IMR-90 (cell line): Measurements from ENCODE around the gene RNF141. TPM values are rescaled to one million over a fixed set of nuclear protein-coding genes. Genes with fewer than 3 reads are reported as not detected.

Experiments
- ATAC-seq: fragments of 200-7000 bp; cut with Tn5 transposase; 2 replicates; pipeline ENCODE4 v1.9.1; 2020; ENCODE audit warnings: low read depth, mild to moderate bottlenecking, moderate library complexity
- BruUV-seq: library from RNA; stranded (reverse); fragments of 400-500 nt; replicated peaks from 2 replicates; lab custom pipeline; 2021; lab: Mats Ljungman, UMichigan
- CTCF ChIA-PET: fragments of 300-600 bp; formaldehyde crosslinking; extraction: SDS; loops from one replicate; lab custom pipeline; 2021; ENCODE audit warnings: antibody characterized with exemption; lab: Yijun Ruan, JAX
- POLR2A ChIA-PET: fragments of 300-600 bp; sonication (Branson Sonifier 250); formaldehyde crosslinking; loops from one replicate; lab custom pipeline; 2022; ENCODE audit warnings: antibody characterized with exemption; ENCODE audit not compliant: unreplicated experiment; lab: Charles Lee
- DNase-seq: peaks from one replicate; pipeline ENCODE4 v3.0.0; 2013
- H2AFZ ChIP-seq: replicated peaks from 2 replicates; pipeline ENCODE3; 2013; ENCODE audit warnings: low read length, mild to moderate bottlenecking; ENCODE audit not compliant: poor library complexity
- H2AK5ac ChIP-seq: 2 replicates; pipeline ENCODE4 v1.6.1; 2013; ENCODE audit warnings: low read depth, low read length, inconsistent platforms
- H2AK9ac ChIP-seq: replicated peaks from 2 replicates; pipeline ENCODE3; 2013; ENCODE audit warnings: mild to moderate bottlenecking, low read depth, low read length, moderate library complexity; ENCODE audit not compliant: poor library complexity
- H2BK120ac ChIP-seq: 2 replicates; pipeline ENCODE4 v1.6.1; 2013; ENCODE audit warnings: low read depth, low read length, inconsistent platforms
- H2BK15ac ChIP-seq: 3 replicates; pipeline ENCODE4 v1.6.1; 2013; ENCODE audit warnings: low read depth, low read length, inconsistent platforms
- H2BK20ac ChIP-seq: 2 replicates; pipeline ENCODE4 v1.6.1; 2013; ENCODE audit warnings: low read depth, mild to moderate bottlenecking, inconsistent platforms, low read length, moderate library complexity
- H2BK5ac ChIP-seq: 2 replicates; pipeline ENCODE4 v1.6.1; 2013; ENCODE audit warnings: mild to moderate bottlenecking, low read depth, low read length, inconsistent platforms; ENCODE audit not compliant: poor library complexity, severe bottlenecking
- H3K14ac ChIP-seq: replicated peaks from 2 replicates; pipeline ENCODE4 v1.6.1; 2013; ENCODE audit warnings: low read depth, low read length, inconsistent platforms
- H3K18ac ChIP-seq: 2 replicates; pipeline ENCODE4 v1.6.1; 2013; ENCODE audit warnings: low read depth, low read length, control low read depth
- H3K23ac ChIP-seq: 2 replicates; pipeline ENCODE4 v1.6.1; 2013; ENCODE audit warnings: low read depth, low read length, inconsistent platforms
- H3K27ac ChIP-seq: 2 replicates; pipeline ENCODE4 v1.5.1; 2013; ENCODE audit warnings: mild to moderate bottlenecking, control low read depth, low read length; ENCODE audit not compliant: insufficient read depth
- H3K27me3 ChIP-seq: 2 replicates; pipeline ENCODE4 v1.6.1; 2013; ENCODE audit warnings: low read length; ENCODE audit not compliant: control insufficient read depth, insufficient read depth
- H3K36me3 ChIP-seq: 2 replicates; pipeline ENCODE4 v1.6.1; 2013; ENCODE audit warnings: low read length, mixed read lengths; ENCODE audit not compliant: control insufficient read depth, insufficient read depth
- H3K4ac ChIP-seq: 2 replicates; pipeline ENCODE4 v1.6.1; 2013; ENCODE audit warnings: low read depth, low read length, inconsistent platforms
- H3K4me1 ChIP-seq: 2 replicates; pipeline ENCODE4 v1.6.1; 2013; ENCODE audit warnings: low read length, mixed read lengths; ENCODE audit not compliant: control insufficient read depth, insufficient read depth
- H3K4me2 ChIP-seq: 2 replicates; pipeline ENCODE4 v1.6.1; 2013; ENCODE audit warnings: low read depth, mild to moderate bottlenecking, control low read depth, low read length, moderate library complexity
- H3K4me3 ChIP-seq: 2 replicates; pipeline ENCODE4 v1.5.1; 2013; ENCODE audit warnings: low read depth, mild to moderate bottlenecking, control low read depth, low read length, moderate library complexity; ENCODE audit not compliant: insufficient read depth
- H3K56ac ChIP-seq: 2 replicates; pipeline ENCODE4 v1.6.1; 2013; ENCODE audit warnings: low read length, inconsistent platforms; ENCODE audit not compliant: insufficient read depth; ENCODE audit errors: extremely low read depth
- H3K79me1 ChIP-seq, 2 experiments: 2 replicates each; pipeline ENCODE4 v1.6.1; 2013; ENCODE audit warnings: low read length in 2 of 2, inconsistent platforms in 1 of 2, low read depth in 1 of 2
- H3K9ac ChIP-seq: 2 replicates; pipeline ENCODE4 v1.6.1; 2013; ENCODE audit warnings: low read depth, low read length, control low read depth
- H3K9me1 ChIP-seq: 2 replicates; pipeline ENCODE4 v1.6.1; 2013; ENCODE audit warnings: low read length, inconsistent platforms; ENCODE audit not compliant: insufficient read depth
- H3K9me3 ChIP-seq: 2 replicates; pipeline ENCODE4 v1.6.1; 2013; ENCODE audit warnings: low read length; ENCODE audit not compliant: control insufficient read depth, insufficient read depth
- H4K20me1 ChIP-seq: 2 replicates; pipeline ENCODE4 v1.6.1; 2013; ENCODE audit warnings: low read length, inconsistent platforms; ENCODE audit not compliant: insufficient read depth
- H4K5ac ChIP-seq: 2 replicates; pipeline ENCODE4 v1.6.1; 2013; ENCODE audit warnings: mild to moderate bottlenecking, low read depth, low read length, control low read depth
- H4K8ac ChIP-seq, 2 experiments: 2 replicates each; pipeline ENCODE4 v1.6.1; 2013; ENCODE audit warnings: low read depth in 2 of 2, low read length in 2 of 2, control low read depth in 1 of 2, inconsistent platforms in 1 of 2
- H4K91ac ChIP-seq: 2 replicates; pipeline ENCODE4 v1.6.1; 2013; ENCODE audit warnings: low read depth, low read length, inconsistent platforms; ENCODE audit not compliant: insufficient read depth
- BHLHE40 ChIP-seq: fragments of 150-350 bp; IDR thresholded peaks from 2 replicates; pipeline ENCODE4 v1.6.1; 2016; ENCODE audit warnings: mild to moderate bottlenecking, low read depth, low read length
- CTCF ChIP-seq: conservative IDR thresholded peaks from 2 replicates; pipeline ENCODE4 v1.5.1; 2012; ENCODE audit warnings: mild to moderate bottlenecking, low read depth, low read length, improper control_type of control experiment
- ELK1 ChIP-seq: fragments of 150-350 bp; IDR thresholded peaks from 2 replicates; pipeline ENCODE4 v1.6.1; 2016; ENCODE audit warnings: low read depth, mild to moderate bottlenecking, low read length, moderate library complexity, borderline replicate concordance
- FOS ChIP-seq: fragments of 150-350 bp; IDR thresholded peaks from 2 replicates; pipeline ENCODE4 v1.6.1; 2016; ENCODE audit warnings: low read depth, low read length
- MAFK ChIP-seq: IDR thresholded peaks from 2 replicates; pipeline ENCODE4 v1.6.1; 2012; ENCODE audit warnings: low read depth, low read length, improper control_type of control experiment
- NFE2L2 ChIP-seq: fragments of 150-350 bp; IDR thresholded peaks from 2 replicates; pipeline ENCODE4 v1.6.1; 2016; ENCODE audit warnings: low read depth, mild to moderate bottlenecking, low read length
- RFX5 ChIP-seq: IDR thresholded peaks from 2 replicates; pipeline ENCODE4 v1.8.0; 2012; ENCODE audit warnings: low read depth, mild to moderate bottlenecking, low read length, moderate library complexity
- SMC3 ChIP-seq: fragments of 150-350 bp; IDR thresholded peaks from 2 replicates; pipeline ENCODE4 v1.6.1; 2016; ENCODE audit warnings: low read depth, mild to moderate bottlenecking, antibody characterized with exemption, low read length, moderate library complexity
- WGBS, 2 experiments: methylation state at CpG; one replicate each; pipeline versions ENCODE4 v1.1.5 to v1.1.7; 2013; ENCODE audit warnings: missing lambda C conversion rate in 2 of 2; ENCODE audit not compliant: insufficient read length in 1 of 2; ENCODE audit errors: extremely low coverage in 2 of 2; 5-methylcytosine and 5-hydroxymethylcytosine counted together
- dilution Hi-C: fragments of 300-500 bp; cut with HindIII; formaldehyde crosslinking; loops from one replicate; pipeline ENCODE4 v1.14.3; 2018; ENCODE audit warnings: low sequenced_read_pairs; ENCODE audit not compliant: unreplicated experiment
- in situ Hi-C: fragments of 300-500 bp; cut with MboI; formaldehyde crosslinking; loops from 3 replicates; pipeline ENCODE4 v1.14.3; 2019; ENCODE audit warnings: low sequenced_read_pairs, inconsistent platforms, mixed read lengths
- intact Hi-C: fragments of 100-400 bp; cut with micrococcal nuclease; formaldehyde crosslinking; loops from 2 replicates; pipeline ENCODE4 v1.10.0; 2022
- polyA plus RNA-seq, 3 experiments: library from polyadenylated mRNA; depleted of rRNA; stranded (reverse); fragments of >200 nt; gene quantifications; 2 replicates each; pipeline ENCODE4 v1.2.3, GENCODE V29; 2012; ENCODE audit warnings: low replicate concordance in 1 of 3
- total RNA-seq: library from RNA; depleted of rRNA; stranded (reverse); fragments of >200 nt; gene quantifications from 2 replicates; pipeline ENCODE4 v1.2.3, GENCODE V29; 2012

The RNF141 gene
- total and polyA plus RNA-seq, 2 of the 4 experiments (the other 2 are of a cell fraction), result 13.8 to 18.6 TPM

- Histone ChIP-seq H2BK120ac (peak overlapping the region; percentile 36; the same call in 1 of the 2 replicates), H3K9me1 (peaks cover 16% of the 10 kb centered on the region), H4K8ac (no peak overlapping the region; a peak in 1 of 4 replicates), H3K27ac (peak overlapping the region; percentile 24; the same call in 1 of the 2 replicates), H2AK9ac (peak overlapping the region; percentile 33), H2AFZ (no peak overlapping the region), H4K5ac (no peak overlapping the region), H3K79me1 (peaks cover 7 to 55% of the 10 kb centered on the region in 2 experiments; a peak in 3 of 4 replicates), H3K9ac (no peak overlapping the region), H2BK5ac (no peak overlapping the region), H2AK5ac (peak overlapping the region; percentile 33; the same call in 1 of the 2 replicates), H3K4ac (peak overlapping the region; percentile 30; the same call in 1 of the 2 replicates), H4K91ac (0 out of 2 replicates have a peak overlapping the region, but pooled peaks have one; percentile 13), H3K4me2 (no peak overlapping the region), H4K20me1 (peaks cover 9% of the 10 kb centered on the region; the same call in 1 of the 2 replicates), H3K23ac (peak overlapping the region; percentile 39; the same call in 1 of the 2 replicates), H3K18ac (peak overlapping the region; percentile 1; the same call in 1 of the 2 replicates), H3K4me1 (peaks cover 8% of the 10 kb centered on the region), H3K27me3 (no peaks in the 10 kb centered on the region), H3K56ac (no peak overlapping the region), H3K9me3 (no peaks in the 10 kb centered on the region), H3K36me3 (peaks cover 36% of the 10 kb centered on the region), H2BK20ac (no peak overlapping the region; the same call in 1 of the 2 replicates), H3K14ac (no peak overlapping the region), H3K4me3 (no peak overlapping the region), H2BK15ac (no peak overlapping the region)
- intact Hi-C loops, result no loop called here
- BruUV-seq, result no TSS peak
- ChIA-PET CTCF (interaction anchor here (0.6 to 1.2 kb wide), 2 partner anchors 8 to 33 kb away, joined by 3 to 5 read pairs; no protein-coding TSS in a partner anchor), POLR2A (no interaction called here)
- in situ Hi-C loops, result no loop called here
- ATAC-seq, result peak; percentile 75
- dilution Hi-C loops, result no loop called here
- WGBS, 2 experiments, result no CpG with 5 or more reads among the region's 16 CpGs
- no peak for TF ChIP-seq ELK1
- TF ChIP-seq NFE2L2, result no peak
- no peak for TF ChIP-seq FOS
- TF ChIP-seq SMC3, result no peak
- no peak for TF ChIP-seq MAFK
- no peak for TF ChIP-seq BHLHE40
- no peak for TF ChIP-seq RFX5
- no peak for TF ChIP-seq CTCF
- peak; percentile 32 for DNase-seq
These were observed 59.2 kb downstream of the RNF141 start for GRCh38 chr11:10481560-10482349.
